ENCODE results near the gene CEND1.

Gene CEND1

GRCh38 chr11:761526-762108 is 28.3 kb downstream of the CEND1 start:
- DNase-seq (ENCODE audit: low read depth): no peak

GRCh38 chr11:760236-760635 is 29.7 kb downstream of the CEND1 start:
- TF ChIP-seq, protein P1, sequence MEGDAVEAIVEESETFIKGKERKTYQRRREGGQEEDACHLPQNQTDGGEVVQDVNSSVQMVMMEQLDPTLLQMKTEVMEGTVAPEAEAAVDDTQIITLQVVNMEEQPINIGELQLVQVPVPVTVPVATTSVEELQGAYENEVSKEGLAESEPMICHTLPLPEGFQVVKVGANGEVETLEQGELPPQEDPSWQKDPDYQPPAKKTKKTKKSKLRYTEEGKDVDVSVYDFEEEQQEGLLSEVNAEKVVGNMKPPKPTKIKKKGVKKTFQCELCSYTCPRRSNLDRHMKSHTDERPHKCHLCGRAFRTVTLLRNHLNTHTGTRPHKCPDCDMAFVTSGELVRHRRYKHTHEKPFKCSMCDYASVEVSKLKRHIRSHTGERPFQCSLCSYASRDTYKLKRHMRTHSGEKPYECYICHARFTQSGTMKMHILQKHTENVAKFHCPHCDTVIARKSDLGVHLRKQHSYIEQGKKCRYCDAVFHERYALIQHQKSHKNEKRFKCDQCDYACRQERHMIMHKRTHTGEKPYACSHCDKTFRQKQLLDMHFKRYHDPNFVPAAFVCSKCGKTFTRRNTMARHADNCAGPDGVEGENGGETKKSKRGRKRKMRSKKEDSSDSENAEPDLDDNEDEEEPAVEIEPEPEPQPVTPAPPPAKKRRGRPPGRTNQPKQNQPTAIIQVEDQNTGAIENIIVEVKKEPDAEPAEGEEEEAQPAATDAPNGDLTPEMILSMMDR (IDR thresholded peaks at IDR 0.05; ENCODE audit: insufficient read depth, low read depth, low read length, missing control alignments): no peak
- H3K4me3 ChIP-seq (ENCODE audit: low read depth, low read length): no peak overlapping the region
- DNase-seq (ENCODE audit: low read depth): no peak

More at GRCh38 chr11:761526-762108, 28.3 kb downstream of the CEND1 start:
- no peak overlapping the region for H3K4me3 ChIP-seq (ENCODE audit: low read depth, low read length)
- TF ChIP-seq, protein P1 (IDR thresholded peaks at IDR 0.05; ENCODE audit: insufficient read depth, low read depth, low read length, missing control alignments): no peak

DNA sequence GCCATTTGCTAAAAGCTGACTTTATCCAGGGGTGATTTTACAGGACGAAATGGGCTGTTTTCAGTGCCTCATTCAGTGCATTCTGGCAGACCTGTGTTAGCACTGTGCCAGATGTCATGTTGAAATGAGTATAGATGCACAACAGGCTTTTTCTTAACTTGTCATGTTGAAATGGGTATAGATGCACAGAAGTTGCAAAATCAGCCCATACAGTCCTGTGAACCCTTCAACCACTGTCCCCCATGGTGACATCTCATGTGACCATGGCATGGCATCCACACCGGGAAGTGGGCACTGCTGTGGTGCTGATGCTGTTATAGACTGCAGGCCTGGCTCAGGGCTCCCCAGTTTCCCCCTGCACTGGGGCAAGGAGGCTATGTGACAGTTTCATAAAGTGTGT is 40.2 kb downstream of the CEND1 start:
- no peak for DNase-seq (ENCODE audit: low read depth)
- H3K4me3 ChIP-seq (ENCODE audit: low read depth, low read length): no peak overlapping the region
- TF ChIP-seq, protein P1 (IDR thresholded peaks at IDR 0.05; ENCODE audit: insufficient read depth, low read depth, low read length, missing control alignments): no peak

DNA sequence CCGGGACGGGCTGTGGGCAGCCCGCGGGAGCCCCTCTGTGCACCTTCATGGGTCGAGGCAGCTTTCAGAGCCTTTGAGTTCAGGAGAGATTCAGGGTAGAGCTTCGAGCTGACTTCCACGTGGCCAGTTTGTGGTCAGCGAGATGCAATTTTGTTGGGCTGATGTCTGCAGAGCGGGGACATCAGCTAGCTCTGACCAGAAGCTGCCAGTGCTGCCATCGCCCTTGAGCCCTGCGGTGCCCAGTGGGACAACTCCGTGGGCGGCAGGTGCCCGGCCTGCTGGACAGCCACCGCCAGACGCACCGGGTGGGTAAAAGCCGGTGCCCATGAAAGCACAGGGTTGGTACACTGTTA is 41.9 kb downstream of the CEND1 start:
- peak overlapping the region; percentile 74 for H3K4me3 ChIP-seq (ENCODE audit: low read depth, low read length)
- no peak for DNase-seq (ENCODE audit: low read depth)
- TF ChIP-seq, protein P1 (IDR thresholded peaks at IDR 0.05; ENCODE audit: insufficient read depth, low read depth, low read length, missing control alignments): no peak

DNA sequence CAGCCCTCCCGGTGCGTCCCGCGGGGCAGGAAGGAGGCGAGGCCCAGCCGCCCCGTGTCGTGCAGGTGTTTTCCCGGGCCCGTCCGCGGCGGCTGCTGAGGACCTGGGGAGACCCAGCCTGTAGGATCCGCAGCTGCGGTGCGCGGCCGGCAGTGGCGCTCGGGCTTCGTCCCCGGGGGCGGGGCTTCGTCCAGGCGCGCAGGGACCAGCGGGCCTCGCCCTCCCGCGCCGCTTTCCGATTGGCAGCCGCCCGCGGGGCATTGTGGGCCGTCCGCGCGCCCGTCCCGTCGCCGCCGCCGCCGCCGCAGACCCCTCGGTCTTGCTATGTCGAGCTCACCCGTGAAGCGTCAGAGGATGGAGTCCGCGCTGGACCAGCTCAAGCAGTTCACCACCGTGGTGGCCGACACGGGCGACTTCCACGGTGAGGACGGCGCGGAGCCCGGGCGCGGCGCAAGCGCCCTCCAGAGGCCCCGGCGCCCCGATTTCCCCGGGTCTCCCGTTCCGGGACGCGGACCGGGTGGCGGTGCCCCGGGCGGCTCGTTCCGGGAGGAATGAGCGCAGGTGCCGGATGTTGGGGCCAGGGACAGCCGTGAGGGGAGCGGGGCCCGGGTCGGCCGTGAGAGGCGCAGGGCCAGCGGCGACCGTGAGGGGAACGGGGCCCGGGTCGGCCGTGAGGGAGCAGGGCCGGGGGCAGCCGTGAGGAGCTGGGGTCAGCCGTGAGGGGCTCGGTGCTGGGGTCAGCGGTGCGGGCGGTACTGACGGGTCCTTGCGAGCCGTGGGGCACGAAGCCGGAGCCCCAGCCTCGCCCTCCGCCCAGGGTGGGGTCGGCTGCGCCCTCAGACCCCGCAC is 42.5 kb downstream of the CEND1 start, which contains the start of gene TALDO1:
Gene TALDO1 (plus strand): TSS at position 307 of the 849 bp plus-strand sequence. CDS start 18 bp downstream, at position 325.
- DNase-seq (ENCODE audit: low read depth): peak; percentile 93
- peak within 1 kb of the TSS; percentile 74 for H3K4me3 ChIP-seq (ENCODE audit: low read depth, low read length)
- TF ChIP-seq, protein P1 (IDR thresholded peaks at IDR 0.05; ENCODE audit: insufficient read depth, low read depth, low read length, missing control alignments): no peak

DNA sequence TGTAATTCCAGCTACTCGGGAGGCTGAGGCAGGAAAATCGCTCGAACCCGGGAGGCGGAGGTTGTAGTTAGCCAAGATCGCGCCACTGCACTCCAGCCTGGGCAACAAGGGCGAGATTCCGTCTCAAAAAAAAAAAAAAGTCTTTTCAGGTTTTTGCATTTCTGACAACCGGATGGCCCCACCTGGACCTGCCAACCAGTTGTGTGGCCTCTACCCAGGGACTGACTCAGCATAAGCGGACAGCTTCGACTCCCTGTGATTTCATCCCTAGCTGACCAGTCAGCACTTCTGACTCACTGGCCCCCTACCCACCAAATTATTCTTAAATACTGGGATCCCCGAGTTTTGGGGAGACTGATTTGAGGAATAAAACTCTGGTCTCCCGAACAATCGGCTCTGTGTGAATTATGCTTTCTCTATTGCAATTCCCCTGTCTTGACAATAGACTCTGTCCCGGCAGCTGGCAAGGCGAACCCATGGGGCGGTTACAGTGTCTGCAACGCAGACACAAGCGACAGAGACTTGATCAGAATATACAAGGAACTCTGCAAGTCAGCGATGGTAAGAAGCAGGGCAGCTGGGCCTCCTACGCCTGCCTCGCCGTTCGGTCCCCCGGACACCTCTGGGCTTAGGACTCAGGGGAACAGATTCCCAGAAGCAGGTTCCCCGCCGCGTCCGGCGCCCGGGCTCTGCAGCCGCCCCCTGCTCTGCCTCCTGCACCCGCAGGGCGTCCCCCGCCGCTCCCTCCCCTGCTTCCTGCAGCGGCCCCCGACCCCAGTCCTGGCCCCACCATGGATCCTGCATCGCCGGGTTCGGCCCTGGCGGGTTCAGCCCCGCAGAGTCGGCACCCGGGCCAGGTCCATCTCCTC is 43.4 kb downstream of the CEND1 start:
- H3K4me3 ChIP-seq (ENCODE audit: low read depth, low read length): peak overlapping the region; percentile 74
- TF ChIP-seq, protein P1 (IDR thresholded peaks at IDR 0.05; ENCODE audit: insufficient read depth, low read depth, low read length, missing control alignments): no peak
- peak; percentile 44 for DNase-seq (ENCODE audit: low read depth)

Measured in GM12865 (cell line).